ENCODE measurements around the gene CCNG2. TPM values are rescaled to one million over a fixed set of nuclear protein-coding genes. Genes with fewer than 3 reads are reported as not detected.
"Not testable (repeated sequence)": the region's sequence is repeated elsewhere in the genome, so short reads cannot be mapped to it uniquely, and the experiment has no call there.

CCNG2 gene, protein sequence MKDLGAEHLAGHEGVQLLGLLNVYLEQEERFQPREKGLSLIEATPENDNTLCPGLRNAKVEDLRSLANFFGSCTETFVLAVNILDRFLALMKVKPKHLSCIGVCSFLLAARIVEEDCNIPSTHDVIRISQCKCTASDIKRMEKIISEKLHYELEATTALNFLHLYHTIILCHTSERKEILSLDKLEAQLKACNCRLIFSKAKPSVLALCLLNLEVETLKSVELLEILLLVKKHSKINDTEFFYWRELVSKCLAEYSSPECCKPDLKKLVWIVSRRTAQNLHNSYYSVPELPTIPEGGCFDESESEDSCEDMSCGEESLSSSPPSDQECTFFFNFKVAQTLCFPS
- total RNA-seq = 11.6 TPM

DNA sequence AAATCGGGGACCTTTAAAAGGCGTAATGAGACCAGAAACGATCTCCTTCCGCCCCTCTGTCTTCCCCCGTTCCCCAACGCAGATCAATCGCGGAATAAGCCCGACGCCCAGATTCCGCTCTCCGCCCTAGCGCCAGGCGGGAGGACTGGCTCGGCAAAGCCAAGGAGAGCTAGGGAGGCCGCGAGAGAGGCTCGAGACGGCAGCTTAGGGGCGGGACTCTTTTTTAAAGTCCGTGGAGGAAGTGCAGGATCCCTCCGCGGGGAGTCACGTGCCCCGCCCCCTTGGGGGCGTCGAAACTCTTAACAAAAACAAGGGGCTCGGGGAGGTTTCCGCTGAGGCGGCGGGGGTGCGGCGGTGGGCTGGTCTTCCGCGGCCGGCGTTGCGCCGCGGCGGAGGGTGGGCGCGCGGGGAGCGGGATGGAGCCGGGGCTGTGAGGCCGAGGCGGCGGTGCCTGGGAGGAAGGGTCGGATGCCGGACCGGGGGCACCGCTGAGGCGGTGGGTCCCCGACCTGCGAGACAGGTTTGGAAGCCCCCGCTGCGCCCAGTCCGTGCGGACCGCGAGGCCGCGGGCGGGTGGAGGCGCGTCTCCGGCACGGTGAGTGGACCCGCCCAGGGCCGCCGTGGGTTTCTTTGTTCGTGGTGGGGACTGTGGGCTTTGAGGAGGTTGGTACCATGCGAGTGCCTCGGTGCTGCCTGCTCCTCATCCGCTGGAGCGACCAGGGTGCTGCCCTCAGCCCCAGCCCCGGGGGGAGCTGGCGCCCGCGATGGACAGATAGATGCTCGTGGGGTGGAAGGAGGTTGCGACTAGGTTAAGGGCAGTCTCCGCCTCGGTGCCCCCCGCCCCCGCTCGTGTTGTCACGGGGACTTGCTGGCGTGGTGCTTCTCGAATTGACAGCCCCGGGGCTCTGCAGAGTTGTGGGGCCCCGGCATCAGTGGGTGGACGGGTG is at the start of gene CCNG2:
TSS of gene CCNG2 (plus strand) at position 296 of the 947 bp plus-strand sequence. CDS start 1,326 bp downstream, outside the sequence.
- peak; percentile 97 to 98 (median 97) for DNase-seq (ENCODE audit: low read depth in 2 of 3, low spot score in 2 of 3)

DNA sequence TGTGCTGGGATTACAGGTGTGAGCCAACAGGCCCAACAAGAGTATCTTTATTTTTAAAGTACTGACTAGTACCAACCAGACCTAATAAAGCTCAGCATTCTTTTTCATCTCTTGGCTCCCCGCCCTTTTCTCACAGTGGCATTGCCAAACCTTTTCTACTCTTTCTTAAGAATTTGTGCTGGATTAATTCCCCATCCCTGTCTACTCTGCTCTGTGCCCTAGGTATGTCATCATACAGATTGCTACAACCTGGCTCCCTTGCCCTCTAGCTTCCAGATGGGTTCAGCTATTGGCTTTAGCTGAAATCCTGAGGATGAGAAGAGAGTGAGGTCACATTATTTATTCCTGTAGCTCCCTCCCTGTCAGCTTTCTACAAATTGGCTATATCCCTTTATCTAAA is 46.3 kb upstream of the CCNG2 start:
- DNase-seq (ENCODE audit: low read depth in 2 of 3, low spot score in 2 of 3) = no peak

DNA sequence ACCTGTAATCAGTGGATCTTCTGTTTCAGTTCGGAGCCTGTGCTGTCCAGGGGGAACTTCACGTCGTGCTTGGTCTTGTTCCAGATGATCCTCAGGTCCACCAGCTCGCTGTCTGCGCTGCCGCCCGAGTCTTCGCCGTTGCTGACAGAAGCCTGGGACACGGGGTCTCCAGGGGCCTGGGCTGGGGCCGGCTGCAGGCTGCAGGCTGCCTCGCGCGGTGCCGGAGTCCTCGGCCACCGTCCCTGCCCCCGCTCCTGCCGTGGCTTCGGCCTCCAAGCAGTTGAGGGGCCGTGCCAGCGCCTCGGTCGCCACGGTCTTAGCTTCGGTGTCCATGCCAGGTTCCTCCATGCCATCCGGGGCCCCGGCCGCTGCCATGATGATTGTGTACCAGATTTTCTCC is 43.9 kb upstream of the CCNG2 start:
- DNase-seq (ENCODE audit: low read depth in 2 of 3, low spot score in 2 of 3) = no peak

GRCh38 chr4:77117721-77118120 is 39.3 kb upstream of the CCNG2 start:
- no peak for DNase-seq (ENCODE audit: low read depth in 2 of 3, low spot score in 2 of 3)

DNA sequence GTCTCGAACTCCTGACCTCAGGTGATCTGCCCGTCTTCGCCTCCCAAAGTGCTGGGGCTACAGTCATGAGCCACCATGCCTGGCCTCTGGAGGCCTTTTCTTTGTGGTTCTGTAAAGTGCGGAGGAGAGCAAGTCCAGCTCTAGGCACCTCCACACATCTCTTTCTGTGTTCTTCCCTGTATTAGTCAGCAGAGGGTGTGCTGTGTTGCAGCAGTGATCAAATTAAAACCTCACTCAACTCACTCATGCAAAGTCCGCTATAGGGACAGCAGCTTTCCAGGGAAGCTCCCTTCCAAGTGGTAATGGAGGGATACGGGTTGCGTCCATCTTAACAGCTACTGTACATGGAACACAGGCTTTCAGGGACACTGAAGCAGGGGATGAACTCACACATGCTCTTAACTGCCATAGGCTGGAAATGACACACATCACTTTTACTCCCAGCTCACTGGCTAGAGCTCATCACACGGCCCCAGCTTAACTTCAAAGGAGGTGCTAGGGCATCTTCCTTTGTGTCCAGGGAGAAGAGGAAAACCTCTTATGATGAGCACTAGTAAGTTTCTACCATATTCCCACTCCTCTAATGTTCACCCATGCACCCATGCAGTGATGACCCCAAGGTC is 36.0 kb upstream of the CCNG2 start:
- DNase-seq (ENCODE audit: low read depth in 2 of 3, low spot score in 2 of 3) = peak in 1 of 3 donors; percentile 38

GRCh38 chr4:77121736-77122240 is 35.2 kb upstream of the CCNG2 start:
- no peak for DNase-seq (ENCODE audit: low read depth in 2 of 3, low spot score in 2 of 3)

GRCh38 chr4:77122656-77123055 is 34.4 kb upstream of the CCNG2 start:
- DNase-seq (ENCODE audit: low read depth in 2 of 3, low spot score in 2 of 3) = no peak

DNA sequence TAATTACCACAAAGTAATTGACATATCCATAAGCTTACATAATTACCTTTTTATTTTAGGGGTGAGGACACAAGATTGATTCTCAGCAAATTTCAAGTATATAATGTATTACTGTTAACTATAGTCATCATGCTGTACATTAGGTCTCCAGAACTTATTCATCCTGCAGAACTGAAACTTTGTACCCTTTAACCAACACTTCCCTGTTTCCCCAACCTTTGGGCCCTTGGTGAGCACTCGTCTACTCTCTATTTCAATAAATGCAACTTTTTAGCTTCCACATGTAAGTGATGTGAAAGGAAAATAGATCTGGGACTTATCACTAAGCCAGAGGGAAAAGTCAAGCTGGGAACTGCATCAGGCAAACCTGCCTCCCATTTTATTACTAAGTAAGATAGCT is 33.6 kb upstream of the CCNG2 start:
- DNase-seq (ENCODE audit: low read depth in 2 of 3, low spot score in 2 of 3) = no peak

GRCh38 chr4:77124576-77124975 is 32.4 kb upstream of the CCNG2 start:
- DNase-seq (ENCODE audit: low read depth in 2 of 3, low spot score in 2 of 3) = no peak

DNA sequence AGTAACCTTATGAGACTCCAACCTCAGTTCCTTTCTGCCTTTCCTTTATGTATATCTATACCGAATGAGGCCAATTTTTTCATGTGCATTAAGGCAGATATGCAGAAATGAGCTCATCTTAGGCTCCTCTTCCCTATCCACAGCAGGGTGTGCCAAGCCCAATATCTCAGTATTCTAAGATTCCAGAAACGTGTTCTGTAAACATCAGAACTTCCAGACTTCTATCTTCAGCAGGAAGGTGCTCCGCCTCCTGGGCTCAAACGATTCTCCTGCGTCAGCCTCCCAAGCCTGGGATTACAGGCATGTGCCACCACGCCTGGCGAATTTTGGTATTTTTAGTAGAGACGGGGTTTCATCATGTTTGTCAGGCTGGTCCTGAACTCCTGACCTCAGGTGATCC is 31.0 kb upstream of the CCNG2 start:
- DNase-seq (ENCODE audit: low read depth in 2 of 3, low spot score in 2 of 3) = no peak

GRCh38 chr4:77126809-77127208 is 30.2 kb upstream of the CCNG2 start:
- DNase-seq (ENCODE audit: low read depth in 2 of 3, low spot score in 2 of 3) = peak in 2 of 3 donors; percentile 52 to 89

DNA sequence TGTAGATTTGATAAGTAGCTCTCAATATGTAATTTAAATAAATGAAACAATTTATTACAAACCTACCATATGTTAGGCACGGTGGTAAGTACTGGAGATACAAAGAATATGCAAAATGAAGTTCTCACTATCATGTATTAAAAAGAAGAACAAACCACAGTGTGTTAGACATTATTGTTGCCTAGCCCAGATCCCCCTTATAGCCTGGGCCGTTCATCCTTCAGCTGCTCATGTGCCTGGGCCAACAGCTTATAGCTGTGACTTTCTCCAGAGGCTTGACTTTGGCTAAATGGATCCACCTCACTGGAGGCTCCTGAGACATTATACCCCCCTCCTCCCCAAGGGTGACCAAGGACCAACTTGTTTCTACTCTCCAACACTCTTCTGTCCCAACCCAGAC is 29.8 kb upstream of the CCNG2 start:
- DNase-seq (ENCODE audit: low read depth in 2 of 3, low spot score in 2 of 3) = no peak

DNA sequence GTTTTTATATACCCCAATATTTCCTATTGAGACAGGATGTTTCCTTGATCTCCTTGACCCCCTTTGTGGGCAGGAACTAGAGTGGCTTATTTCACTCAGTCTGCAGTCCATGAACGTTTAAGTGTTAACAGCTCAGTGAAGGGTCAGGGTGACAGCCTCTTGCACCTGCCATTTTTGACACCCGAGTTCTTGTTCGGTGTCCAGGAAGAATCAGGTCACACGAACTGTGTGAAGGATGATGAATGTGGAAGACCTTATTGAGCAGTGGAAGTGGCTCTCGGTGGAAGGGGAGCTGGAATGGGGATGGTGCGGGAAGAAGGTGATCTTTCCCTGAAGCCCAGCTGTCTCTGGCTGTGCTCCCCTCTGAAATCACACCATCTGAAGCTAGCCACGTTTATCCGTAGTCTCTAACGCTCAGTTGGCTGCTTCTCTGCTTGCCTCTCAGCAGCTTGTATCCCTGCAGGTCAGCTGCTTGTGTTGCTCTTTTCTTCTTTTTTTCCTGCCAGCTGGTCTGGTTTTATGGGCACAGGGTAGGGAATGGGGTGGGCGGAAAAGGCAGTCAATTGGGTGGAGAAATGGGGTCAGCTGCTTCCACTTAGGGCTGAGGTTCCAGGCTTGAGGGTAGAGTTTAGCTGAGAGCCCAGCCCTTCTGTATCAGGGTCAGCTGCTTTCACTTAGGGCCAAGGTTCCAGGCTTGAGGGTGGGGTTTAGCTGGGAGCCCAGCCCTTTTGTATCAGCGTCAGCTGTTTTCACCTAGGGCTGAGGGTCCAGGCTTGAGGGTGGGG is 29.0 kb upstream of the CCNG2 start:
- no peak for DNase-seq (ENCODE audit: low read depth in 2 of 3, low spot score in 2 of 3)

GRCh38 chr4:77132652-77133312 is 24.2 kb upstream of the CCNG2 start:
- no peak for DNase-seq (ENCODE audit: low read depth in 2 of 3, low spot score in 2 of 3)

- not testable (repeated sequence) for DNase-seq (ENCODE audit: low read depth in 2 of 3, low spot score in 2 of 3)
These were observed 19.6 kb upstream of the CCNG2 start for GRCh38 chr4:77137448-77137847.

DNA sequence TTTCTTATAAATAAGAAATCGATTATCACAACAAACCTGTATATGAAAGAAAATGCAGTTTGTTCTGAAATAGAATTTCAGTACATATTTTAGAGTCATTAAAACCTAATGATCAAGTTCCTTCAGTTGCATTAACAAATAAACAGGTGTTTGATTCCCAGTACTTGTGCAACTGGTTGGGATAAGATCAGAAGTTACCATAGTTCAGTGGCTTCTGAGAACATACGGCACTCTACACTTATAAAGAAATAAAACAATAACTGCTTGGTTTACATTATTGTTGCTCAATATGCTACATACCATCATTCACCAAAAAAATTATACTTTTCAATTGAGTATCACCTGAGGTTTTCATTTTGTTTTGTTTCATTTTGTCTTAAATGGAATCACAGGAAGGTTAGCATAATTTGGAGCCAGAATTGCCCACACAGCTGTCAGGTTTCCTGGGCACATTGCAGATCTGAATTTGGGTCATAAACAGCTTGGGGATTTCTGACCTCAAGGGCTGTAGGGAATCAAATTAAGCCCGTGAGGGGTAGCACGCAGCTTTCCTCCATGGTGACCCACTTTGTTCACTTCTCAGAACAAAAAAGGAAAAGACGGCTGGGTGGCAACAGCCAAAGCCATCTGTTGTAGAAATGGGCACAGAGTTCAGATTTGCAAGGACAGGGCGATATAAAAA is 14.9 kb upstream of the CCNG2 start:
- DNase-seq (ENCODE audit: low read depth in 2 of 3, low spot score in 2 of 3) = no peak

DNA sequence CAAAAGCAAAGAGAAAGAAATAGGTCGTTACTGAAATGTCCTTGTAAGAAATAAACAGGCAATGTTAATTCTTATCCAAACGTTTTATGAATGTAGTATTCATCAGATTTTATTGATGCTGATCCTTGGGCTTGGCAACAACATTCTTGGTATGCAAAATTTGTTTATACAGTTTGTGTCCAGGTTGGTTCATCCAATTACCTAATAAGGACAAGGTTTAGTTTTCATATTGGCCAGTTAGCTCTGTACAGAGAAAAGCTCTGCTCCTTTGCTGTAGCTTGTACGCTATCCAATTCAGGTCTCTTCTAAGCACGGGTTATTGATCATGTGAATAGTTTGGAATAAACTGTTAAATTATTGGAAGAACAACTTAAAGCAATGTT is 14.4 kb upstream of the CCNG2 start:
- DNase-seq (ENCODE audit: low read depth in 2 of 3, low spot score in 2 of 3) = no peak

- no peak for DNase-seq (ENCODE audit: low read depth in 2 of 3, low spot score in 2 of 3)
These were observed 13.9 kb upstream of the CCNG2 start for GRCh38 chr4:77143091-77143490.

DNA sequence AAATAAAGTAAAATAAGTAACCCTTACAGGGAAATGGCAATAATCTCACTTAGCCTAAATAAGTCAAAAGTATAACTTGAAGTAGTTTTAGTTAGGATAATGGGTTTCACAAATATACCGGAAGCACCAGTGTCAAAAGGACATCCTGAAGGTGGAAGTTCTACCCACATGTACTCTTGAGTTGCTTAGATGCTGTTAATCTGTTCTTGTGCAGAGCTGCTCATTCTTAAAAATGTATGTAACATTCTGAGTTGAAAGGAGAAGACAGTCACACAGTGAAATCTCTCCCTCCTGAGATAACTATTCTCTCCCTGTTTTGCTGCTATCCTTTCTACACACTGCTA is 11.2 kb upstream of the CCNG2 start:
- peak in 1 of 3 donors; percentile 69 for DNase-seq (ENCODE audit: low read depth in 2 of 3, low spot score in 2 of 3)

Measured in hematopoietic multipotent progenitor cell (in vitro differentiated cells).